HG02852 (cell line): ENCODE measurements around the gene KIAA1958.
"Not testable (repeated sequence)": the region's sequence is repeated elsewhere in the genome, so short reads cannot be mapped to it uniquely, and the experiment has no call there.

ENCODE experiments used
- ATAC-seq: cut with Tn5 transposase; IDR thresholded peaks from one replicate; pipeline ENCODE4 v1.9.1; 2021; ENCODE audit warnings: mild to moderate bottlenecking, moderate library complexity; ENCODE audit not compliant: unreplicated experiment

KIAA1958 gene

GRCh38 chr9:112631313-112632070 is 144.9 kb downstream of the KIAA1958 start:
- ATAC-seq: no peak

GRCh38 chr9:112640311-112640710 is 153.7 kb downstream of the KIAA1958 start:
- ATAC-seq: no peak

- no peak for ATAC-seq
These were observed 155.5 kb downstream of the KIAA1958 start for GRCh38 chr9:112642126-112642525.

- no peak for ATAC-seq
These were observed 161.0 kb downstream of the KIAA1958 start for GRCh38 chr9:112647596-112647995.

- ATAC-seq: no peak
These were observed 162.0 kb downstream of the KIAA1958 start for GRCh38 chr9:112648624-112649023.

DNA sequence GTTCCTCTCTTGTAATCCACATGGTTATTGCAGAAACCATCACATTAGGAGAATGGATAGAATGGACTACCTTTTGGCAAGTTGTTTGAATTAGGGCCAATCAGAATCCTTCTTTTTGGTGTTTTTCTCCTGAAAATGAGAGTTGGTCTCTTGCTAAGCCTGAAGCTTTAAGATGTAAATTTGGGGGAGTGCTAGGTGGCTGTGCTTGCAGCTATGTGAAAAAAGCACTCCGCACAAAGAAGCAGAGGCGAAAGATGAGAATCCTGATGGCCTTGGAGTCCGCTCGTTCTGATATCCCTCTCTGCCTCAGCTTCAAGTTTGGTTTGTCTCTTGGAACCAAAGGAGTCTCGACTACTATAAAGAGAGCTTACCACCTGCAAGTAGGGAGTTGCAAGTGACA is 167.7 kb downstream of the KIAA1958 start:
- ATAC-seq: no peak

GRCh38 chr9:112655668-112656067 is 169.0 kb downstream of the KIAA1958 start:
- ATAC-seq: no peak

DNA sequence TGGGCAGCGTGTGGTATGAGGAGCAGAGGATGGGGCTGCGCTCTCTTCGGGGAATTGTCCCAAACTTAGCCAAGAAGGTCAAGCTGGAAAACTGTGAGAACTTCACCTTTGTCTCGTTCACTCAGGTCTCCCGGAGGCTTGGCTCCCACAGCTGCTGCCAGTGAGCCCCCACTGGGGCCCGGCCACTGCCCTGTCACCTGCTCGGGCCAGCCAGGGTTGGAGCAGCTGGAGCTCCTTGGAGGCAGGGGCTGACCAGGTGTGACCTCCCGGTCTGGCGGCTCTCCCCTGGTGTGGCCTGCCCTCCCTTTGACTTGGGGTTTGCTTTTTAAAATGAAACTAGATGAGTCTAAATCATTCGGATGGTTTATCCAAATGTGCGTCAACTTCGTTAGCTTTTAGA is 173.3 kb downstream of the KIAA1958 start:
- no peak for ATAC-seq

- ATAC-seq: no peak
These were observed 177.1 kb downstream of the KIAA1958 start for GRCh38 chr9:112663681-112664080.

DNA sequence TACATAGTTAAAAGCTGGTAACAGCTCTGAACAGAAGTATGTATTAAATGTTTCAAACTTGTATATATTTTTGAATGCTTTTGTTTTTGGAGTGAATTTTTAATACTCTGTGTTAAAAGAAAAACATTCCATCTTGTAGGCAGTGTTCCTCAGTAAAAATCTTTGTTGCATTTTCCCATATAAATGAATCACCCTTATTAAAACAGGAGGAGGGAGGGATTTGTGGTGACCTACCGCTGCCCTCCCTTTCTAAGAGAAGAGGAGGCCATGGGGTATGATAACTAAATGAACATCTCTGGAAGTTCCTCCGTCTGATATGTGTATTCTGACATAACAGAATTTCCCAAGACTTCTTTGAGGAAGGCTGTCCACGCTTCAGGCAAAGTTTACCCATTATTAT is 177.9 kb downstream of the KIAA1958 start:
- ATAC-seq: no peak

DNA sequence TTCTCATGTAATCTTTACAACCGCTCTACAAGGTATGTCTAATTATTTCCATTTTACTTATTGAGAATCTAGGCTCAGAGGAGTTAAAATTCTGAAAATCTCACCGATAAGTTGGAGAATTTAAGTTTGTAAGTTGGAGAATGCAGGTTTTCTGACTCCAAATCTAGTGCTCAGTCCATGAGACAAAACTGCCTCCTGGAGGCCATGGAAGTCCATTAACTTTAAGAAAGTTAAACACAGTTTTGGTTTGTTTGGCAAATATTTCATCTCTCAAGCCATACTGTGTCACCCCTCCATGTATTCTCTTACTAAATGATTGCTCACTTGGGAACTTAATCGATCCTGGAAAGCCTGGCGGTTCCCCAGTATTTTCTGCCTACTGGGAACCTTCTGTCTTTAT is 178.7 kb downstream of the KIAA1958 start:
- no peak for ATAC-seq

- ATAC-seq: no peak
These were observed 182.7 kb downstream of the KIAA1958 start for GRCh38 chr9:112669326-112669725.

DNA sequence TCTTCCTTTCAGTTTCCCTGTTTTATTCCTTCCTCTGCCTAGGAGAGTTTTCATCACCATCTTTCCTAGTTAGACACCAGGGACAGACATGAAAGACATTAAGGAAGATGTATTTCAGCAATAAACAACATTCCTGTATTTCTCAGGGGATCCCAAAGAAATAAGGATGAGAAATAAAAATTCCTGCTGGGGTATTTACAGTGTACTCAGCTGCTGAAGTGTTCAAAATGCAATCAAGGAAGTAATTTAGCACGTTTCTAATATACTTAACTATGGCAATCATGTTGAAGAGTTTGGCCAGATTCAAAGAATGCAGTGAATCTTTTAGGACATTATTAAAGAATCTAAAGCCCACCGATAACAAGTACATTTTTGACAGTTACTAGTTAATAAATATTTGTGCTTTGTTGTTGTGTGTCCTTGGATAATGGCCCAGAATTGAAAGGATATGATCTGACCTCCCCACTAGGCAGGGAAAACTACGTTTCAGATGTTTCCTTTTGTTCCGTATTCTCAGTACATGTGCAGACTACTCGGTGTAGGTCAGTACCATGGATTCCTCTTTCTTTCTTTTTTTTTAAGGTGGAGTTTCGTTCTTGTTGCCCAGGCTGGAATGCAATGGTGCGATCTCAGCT is 184.5 kb downstream of the KIAA1958 start:
- ATAC-seq: no peak

GRCh38 chr9:112673221-112673620 is 186.6 kb downstream of the KIAA1958 start:
- not testable (repeated sequence) for ATAC-seq

- no peak for ATAC-seq
These were observed 190.4 kb downstream of the KIAA1958 start for GRCh38 chr9:112677040-112677439.

- ATAC-seq: no peak
These were observed 194.2 kb downstream of the KIAA1958 start for GRCh38 chr9:112680731-112681402.

DNA sequence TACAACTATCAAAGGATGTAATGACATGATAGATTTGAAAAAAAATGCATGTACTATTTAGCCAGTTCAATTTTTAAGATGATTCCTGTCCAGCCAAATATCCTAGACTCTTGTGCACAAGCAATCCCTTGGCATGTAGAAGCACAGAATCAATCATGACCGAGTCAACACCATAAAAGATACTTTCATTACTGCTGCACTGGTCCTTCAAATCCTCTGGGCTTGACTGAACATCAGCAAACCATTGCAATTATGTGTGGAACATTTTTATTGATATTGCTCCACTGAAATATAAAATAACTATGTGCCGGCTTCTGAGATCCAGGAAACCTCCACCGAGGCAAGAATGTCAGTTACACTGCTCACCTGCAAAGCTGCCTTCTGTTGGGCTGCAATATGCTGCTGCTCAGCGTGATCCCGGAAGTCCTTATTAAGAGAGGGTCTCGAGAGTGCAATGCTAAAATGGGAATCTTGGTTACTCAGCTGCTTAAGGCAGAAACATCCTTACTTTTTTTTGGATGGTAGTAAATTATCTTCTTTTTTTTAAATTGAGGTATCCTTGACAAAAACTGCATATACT is 202.6 kb downstream of the KIAA1958 start:
- ATAC-seq: no peak

DNA sequence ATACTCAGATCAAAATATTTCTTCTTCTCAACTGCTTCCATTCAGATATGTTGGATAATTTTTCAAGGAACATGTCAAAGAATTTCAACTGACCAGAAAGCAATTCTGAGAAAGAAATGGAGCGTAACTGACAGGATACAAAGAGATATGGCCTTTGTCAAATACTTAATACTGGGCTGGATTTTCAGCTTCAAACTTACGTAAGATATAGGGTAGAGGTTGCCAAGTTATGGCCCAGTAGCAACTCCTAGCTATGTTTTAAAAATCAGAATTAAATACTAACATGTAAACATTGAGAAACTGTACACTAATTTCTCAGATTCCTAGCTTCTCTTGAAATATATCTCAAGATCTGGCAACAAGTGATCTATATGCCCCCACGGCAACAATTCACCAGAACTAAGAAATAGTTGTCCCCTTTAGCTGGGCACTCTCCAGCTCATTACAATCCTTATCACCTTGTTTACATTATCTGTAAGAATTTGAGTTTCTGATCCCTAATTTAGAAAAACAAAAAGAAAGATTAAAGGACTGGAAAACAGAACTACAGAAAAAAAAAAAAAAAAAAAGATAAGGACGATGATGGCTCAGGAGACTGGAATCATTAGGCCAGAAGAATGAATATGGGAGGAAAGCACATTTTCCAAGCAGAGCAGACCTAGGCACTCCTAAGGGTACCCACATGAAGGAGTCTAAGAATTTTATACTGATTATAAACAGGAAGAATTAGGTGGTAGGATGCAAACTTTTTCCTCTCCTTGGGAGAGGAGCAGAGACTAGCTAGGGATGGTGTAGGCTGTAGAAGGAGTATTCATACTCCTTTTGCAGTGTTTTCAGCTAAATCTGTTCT is 208.3 kb downstream of the KIAA1958 start:
- no peak for ATAC-seq

DNA sequence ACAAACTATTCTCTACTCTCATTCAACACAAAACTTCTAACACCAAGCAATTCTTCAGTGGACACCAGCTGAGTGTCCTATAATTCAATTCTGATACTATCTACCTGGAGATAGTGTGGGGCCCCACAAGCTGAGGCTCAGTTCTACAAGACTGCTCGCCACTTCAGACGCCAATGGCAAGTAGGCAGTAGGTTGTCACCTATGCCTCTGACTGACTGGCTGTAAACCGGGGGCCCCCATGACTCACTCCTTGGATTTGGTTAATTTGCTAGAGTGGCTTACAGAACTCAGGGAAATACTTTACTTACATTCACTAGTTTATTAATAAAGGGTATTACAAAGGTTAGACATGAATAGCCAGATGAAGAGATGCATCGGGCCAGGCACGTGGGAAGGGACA is 209.8 kb downstream of the KIAA1958 start:
- ATAC-seq: no peak

GRCh38 chr9:112699230-112699629 is 212.6 kb downstream of the KIAA1958 start:
- ATAC-seq: peak; percentile 81

GRCh38 chr9:112700085-112700484 is 213.5 kb downstream of the KIAA1958 start:
- ATAC-seq: no peak
